CD4-positive, alpha-beta T cell treated with Interleukin-17A for 4 hours (primary cell): ENCODE measurements around the gene LRRC27.
A peak's percentile ranks its signal among the peaks of the same experiment; 100 is the strongest.
"Not testable (repeated sequence)": the region's sequence is repeated elsewhere in the genome, so short reads cannot be mapped to it uniquely, and the experiment has no call there.

ENCODE experiments used
- DNase-seq: peaks from one replicate; pipeline ENCODE4 v3.0.0-alpha.2; 2020; ENCODE audit warnings: mixed read lengths

The LRRC27 gene

DNA sequence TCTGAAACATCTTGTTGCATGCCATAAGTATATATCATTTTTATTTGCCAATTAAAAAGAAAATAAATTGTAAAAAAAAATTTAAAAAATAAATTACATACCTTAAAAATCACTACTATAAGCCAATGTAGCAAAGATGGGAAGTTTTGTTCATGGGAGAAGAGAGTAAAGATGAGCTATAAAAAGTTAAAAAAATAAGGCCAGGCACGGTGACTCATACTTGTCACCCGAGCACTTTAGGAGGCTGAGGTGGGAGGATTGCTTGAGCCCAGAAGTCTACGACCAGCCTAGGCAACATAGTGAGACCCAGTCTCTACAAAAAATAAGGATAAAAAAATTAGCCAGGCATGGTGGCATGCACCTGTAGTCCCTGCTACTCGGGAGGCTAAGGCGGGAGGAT lies 15.9 kb upstream of the LRRC27 start:
- no peak for DNase-seq

DNA sequence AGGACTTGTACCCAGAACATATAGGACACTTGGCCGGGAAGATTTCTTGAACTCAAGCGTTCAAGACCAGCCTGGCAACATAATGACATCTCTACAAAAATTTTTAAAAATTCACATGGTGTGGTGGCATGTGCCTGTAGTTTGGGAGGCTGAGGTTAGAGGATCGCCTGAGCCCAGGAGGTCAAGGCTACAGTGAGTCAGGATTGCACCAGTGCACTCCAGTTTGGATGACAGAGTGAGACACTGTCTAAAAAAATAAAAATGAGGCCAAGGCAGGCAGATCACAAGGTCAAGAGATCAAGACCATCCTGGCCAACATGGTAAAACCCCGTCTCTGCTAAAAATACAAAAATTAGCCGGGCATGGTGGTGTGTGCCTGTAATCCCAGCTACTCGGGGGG lies 14.5 kb upstream of the LRRC27 start:
- DNase-seq, result not testable (repeated sequence)

DNA sequence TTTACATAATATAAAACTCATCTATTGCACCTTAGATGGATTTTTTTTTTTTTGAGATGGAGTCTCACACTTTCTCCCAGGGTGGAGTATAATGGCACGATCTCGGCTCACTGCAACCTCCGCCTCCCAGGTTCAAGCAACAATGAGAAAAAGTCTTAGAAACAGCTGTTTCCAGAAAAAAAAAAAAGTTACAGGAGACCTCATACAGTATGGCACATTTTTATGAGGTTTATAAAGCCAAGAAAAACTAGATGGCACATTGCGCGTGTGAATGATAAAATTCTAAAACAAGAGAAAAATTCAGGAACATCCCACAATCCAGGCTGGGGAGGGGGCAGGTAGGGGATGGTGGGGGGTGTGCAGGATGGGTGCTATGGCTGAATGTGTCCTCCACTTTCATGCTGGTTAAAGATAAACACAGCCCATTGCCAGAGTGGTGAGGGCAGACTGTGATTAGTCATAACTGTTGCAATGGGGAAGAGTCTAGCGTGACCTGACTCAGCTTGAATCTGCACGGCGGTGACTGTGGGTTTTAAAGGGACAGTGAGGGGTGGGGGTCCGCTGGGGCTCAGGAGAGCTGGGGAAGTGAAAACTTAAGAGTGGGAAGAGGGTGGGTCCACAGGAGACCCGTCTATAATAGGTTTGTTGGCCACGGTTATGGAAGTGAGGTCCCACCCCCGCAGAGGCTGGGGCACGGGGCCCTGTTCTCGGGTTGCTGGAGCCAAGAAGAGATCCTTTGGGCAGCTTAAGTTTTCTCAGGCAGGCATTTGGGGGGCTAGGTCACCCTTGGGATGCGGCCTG lies 11.9 kb upstream of the LRRC27 start:
- DNase-seq, result no peak

DNA sequence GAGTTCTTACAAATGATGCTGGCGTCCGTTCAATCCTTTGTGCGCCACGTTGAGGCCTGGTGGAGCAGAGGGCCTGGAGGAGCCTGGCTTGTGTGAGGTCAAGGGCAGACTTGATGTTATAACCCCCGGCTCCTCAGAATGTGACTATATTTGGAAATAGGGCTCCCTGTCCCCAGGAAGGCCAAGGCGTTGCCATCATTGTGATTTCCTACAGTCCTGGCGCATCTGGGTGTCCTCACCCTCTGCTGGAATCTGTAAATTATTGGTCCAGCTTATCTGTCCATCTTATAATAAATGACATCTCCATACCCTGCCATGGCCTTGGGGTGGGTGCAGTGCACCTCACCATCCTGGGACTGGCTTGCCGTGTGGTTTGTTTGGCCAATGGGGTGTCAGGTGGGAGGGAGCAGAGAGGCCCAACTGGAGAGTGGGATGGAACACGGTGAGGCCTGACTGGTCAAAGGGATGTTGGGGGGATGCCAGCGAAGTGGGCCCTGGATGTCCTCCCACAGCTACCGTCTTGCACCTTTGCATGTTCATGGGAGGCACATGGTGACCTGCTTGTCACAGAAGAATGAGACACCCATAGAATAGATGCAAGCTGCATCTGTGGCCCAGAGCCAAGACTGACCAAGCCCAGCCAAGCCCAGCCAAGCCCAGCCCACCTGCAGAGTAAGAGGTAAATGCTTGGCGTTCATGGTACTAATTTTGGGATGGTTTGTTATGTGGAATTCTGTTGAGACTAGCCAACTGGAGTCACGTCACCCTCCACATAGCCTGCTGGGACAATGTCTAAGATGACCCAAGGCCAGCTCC lies 11.1 kb upstream of the LRRC27 start:
- DNase-seq, result no peak

DNA sequence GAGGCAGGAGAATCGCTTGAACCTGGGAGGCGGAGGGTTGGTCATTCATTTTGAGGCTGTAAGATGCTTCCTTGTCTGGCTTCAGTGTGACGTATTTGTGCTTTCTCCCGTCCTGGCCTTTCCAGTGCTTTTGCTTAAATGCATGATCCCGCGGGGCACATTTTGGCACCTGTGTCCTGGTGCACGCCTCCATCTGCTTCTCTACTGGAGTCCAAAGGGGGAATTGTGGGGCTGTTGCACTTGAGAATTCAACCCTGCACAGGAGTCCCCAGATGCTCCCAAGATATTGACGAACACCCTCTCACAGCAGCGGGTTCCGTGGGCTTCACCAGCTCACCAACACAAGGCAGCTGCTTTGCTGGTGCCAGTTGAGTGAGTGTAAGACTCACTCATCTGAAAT lies 10.3 kb upstream of the LRRC27 start:
- no peak for DNase-seq

DNA sequence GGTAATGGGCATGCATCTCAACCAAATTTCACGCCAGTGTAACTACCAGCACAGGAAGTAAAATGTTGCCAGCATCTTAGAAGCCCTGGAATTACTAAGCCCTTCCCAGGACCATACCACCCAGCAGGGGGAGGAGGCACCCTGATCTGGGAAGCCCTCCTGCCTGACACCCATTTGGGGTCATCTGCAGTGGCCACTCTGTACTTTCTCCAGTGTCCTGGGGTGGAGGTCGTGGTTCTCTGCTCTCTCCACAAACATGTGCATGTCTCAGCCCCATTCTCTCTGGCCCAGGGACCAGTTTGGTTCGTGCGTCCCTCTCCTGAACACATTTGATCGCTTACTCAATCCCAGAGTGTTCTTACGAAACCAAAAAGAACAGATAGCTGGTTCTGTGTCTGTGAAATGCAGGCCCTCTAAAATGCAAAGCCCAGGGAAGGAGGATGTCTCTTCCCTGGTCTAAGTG lies 9.4 kb upstream of the LRRC27 start:
- DNase-seq, result no peak

DNA sequence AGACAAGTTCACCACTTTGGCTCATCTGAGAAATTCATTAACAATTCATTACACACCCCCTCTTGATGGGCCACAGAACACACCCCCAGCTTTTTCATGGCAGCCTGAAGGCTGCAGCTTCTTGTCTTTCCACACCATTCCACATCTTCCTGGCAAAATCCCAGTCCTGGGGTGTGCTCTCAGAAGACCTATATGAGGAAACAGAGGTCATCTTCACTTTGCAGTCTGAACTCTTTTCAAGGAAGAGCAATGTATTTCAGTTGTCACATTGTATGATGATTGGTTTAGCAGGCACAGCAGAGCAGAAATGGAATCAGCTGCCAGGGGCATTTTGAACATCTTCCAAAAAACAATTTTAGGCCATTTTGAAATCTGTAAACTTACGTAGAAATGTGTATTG lies 7.8 kb upstream of the LRRC27 start:
- no peak for DNase-seq

DNA sequence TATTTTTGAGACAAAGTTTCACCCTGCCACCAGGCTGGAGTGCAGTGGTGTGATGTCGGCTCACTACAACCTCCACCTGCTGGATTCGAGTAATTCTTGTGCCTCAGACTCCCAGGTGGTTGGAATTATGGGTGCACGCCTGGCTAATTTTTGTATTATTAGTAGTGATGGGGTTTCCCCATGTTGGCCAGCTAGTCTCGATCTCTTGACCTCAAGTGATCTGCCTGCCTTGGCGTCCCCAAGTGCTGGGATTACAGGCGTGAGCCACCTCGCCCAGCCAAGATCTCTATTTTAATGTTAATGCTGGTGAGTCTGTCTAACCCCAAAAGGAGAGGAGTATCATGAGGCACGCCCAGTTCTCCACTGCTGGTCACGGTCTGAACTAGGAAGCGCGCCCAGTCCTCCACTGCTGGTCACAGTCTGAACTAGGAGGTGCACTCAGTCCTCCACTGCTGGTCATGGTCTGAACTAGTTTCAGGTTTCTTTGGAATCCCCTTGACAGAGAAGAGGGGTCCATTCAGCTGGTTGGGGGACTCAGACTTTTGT lies 5.6 kb upstream of the LRRC27 start:
- no peak for DNase-seq

DNA sequence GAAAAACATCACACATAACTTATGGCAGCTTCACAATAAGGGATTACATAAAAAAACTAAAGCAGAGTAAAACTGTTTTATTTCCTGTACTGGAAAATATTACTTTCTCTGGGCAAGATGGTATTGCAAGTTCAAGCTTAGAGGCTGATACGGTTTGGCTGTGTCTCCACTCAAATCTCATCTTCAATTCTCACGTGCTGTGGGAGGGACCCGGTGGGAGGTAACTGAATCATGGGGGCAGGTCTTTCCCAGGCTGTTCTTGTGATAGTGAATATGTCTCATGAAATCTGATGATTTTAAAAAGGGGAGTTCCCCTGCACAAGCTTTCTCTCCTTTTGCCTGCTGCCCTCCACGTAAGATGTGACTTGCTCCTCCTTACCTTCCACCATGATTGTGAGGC lies 5.1 kb upstream of the LRRC27 start:
- no peak for DNase-seq

DNA sequence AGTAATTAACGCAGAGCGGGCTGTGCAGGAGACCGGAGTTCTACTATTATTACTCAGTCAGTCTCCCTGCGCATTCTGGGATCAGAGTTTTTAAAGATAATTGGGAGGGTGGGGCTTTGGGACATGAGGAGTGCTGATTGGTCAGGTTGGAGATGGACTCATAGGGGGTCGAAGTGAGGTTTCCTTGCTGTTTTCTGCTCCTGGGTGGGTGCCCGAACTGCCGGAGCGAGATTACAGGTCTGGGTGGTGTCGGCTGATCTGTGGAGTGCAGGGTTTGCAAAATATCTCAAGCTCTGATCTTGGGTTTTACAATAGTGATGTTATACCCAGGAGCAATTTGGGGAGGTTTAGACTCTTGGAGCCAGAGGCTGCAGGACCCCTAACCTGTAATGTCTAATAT lies 3.9 kb upstream of the LRRC27 start:
- no peak for DNase-seq

DNA sequence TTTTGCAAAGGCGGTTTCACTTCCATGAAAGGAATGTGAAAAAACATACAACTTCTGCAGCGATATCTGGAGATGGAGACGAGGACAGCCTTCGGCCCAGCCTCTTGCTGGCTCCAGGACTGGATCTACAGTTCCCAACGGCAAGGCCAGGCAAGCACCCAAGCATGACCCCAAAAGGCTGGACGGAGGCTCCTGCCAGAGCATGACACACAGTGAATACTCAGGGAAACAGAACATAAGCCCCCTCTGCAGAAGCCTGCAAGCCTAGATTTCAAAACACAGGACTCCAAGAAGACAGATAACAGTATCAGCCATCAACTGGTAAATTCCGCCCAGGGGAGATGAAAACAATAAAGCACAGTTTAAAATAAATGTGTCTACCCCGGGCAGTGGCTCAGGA lies 3.3 kb upstream of the LRRC27 start:
- DNase-seq, result no peak

DNA sequence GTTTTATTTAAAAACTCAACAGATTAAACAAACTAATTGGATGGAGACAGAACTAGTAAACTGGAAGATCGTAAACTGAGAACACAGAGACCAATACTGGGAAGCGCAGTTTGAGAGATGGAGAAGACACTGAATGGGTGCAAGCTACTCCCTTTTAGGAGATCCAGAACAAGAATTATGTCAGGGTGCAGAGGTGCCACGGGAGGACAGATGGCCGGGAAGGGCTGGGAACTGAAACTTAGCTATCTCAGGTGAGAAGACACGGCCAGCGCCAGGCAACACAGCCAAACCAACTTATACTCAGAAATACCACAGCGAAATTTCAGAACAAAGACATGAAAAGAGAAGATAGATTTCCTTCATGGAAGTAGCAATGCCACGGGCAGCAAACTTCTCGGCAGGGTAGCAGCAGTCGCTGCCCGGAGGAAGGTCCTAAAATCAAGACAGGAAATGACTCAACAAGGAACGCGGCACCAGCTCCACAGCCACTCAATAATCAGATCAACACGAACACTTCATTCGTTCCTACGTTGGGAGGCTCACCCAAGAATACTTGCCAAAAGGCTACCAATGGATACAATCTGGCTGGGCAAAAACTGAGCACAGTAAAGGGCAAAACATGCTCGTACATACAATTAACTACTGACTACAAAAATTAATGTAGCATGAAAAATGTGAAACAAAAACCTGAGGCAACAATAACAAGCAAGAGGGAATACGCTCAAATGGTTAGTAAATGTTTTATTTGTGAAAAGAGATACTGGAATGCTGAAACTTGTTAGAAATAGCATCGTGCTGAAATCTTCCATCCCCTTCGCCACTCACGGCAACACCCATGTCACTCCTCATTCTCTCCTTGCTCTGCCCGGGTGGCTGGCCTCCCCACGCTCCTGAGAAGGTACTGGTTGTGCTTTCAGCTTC lies 2.2 kb upstream of the LRRC27 start:
- DNase-seq, result peak; percentile 51

DNA sequence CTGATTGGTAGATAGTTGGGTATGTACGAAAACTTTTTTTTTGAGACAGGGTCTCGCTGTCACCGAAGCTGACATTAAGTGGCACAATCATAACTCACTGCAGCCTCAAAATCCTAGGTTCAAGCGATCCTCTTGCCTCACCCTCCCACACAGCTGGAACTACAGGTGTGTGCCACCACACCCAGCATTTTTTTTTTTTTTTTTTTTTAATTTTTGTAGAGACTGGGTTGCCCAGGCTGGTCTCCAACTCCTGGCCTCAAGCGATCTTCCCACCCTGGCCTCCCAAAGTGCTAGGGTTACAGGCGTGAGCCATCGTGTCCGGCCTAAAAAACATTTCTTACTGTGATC lies 1.5 kb upstream of the LRRC27 start:
- no peak for DNase-seq

DNA sequence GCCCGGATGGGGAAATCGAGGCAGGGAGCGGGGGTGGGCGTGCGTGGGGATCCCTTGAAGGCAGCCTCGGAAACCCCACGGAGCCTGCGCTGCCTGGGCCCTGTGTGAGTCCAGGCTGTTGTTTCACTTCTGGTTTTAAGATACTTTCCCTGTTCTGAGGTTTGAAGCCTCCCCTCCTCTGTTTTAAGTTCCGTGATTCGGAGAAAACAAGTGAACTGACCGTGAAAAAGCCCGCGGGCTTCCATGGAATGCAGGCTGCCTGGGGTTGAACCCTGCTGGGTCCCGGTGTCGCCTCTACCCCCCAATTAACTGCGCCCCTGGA lies 401 bp downstream of the LRRC27 start:
- DNase-seq, result no peak

DNA sequence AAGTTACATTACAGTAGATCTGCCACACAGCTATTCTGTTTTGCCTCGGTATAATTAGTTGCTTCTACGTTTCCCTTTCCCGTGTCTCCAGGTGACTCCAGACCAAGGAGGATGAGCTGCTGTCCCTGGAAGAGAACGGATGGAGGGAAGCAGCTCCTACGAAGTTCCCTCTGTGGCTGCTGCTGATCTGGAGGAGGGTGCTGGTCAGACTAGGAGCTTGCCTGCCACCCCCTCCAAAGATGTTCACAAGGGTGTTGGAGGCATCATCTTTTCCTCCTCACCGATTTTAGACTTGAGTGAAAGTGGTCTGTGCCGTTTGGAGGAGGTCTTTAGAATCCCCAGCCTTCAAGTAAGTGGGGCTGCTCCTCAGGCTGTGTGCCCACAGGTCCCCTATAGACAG lies 1.4 kb downstream of the LRRC27 start:
- DNase-seq, result no peak

DNA sequence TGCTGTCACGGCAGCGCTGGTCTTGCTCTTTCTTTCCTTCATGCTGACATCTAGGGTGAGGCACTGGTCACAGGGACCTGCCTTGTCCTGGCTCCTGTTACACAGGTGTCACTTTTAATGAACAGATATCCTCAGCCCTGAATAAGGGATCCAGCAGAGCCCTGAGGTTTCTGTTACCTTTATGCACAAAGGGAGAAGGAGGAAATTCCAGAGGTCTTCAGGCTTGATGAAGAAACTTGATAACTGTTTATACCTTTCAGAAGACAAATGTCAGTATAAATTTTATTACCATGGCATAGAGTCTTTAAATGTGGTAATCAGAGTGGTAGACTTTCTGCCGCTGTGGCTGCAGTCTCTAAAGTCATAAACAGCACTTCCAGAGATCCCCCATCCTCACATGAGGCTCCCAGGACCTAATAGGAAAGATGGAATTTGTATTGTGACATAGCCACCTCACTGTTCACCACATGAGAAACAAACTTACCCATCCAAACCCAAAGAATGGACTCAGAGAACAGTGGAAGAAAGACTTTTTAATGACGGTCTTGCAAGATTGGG lies 2.7 kb downstream of the LRRC27 start:
- no peak for DNase-seq

DNA sequence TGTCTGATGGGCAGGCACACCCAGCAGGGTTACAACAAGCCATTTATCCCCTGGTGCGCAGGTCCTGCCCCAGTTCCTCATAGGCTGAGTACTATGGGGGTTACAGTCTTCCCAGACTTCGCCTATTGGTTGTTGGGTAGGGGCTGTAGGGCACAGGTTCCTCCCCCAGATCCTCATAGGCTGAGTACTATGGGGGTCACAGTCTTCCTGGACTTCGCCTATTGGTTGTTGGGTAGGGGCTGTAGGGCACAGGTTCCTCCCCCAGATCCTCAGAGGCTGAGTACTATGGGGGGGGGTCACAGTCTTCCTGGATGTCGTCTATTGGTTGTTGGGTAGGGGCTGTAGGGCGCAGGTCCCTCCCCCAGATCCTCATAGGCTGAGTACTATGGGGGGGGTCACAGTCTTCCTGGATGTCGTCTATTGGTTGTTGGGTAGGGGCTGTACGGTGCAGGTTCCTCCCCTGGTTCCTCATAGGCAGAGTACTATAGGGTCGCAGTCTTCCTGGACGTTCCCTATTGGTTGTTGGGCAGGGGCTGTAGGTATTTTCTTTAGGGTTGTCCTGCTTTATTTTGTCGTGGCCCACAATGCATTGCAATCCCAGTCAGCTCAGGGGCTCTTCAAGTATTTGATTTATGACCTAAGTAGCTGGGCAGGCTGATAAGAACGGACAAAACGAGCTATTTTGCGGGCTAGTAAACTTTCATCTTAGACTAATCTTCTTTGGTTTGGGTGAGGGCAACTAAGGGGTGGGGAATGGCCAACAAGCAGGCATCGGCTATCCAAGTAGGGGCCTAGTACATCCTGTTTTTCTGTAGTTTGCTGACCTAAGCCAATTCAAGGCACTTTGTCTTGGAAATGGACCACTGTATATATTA lies 3.4 kb downstream of the LRRC27 start:
- DNase-seq, result peak; percentile 10

DNA sequence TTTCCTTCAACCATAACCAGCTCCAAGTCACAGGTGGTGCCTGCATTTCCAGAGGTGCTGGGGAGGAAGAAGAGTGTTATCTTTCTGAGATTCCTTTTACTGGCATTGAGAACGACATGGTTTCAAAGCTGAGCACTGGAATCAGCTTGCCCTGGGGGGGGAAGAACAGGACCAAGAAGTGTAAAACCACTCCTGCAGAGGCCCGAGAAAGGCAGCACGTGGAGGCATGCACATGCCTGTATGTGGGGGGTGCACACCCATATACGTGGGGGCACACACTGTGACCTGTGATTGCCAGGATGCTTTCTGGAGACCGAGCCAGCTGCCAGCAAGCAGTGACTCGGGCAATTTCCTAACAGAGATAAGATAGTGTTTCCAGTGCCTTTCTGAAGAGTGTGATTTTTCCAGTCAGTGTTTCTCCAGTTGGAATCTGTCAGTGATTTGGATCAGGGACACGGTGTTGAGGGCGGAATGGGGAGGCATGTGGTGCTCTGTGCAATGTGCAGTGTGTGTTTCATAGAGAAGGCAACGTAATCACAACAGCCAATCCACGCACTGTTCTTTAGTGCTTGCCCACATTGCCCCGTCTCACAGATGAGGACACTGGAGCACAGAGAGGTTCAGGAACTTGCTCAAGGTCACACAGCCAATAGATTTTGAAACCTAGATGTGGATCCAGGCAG lies 4.2 kb downstream of the LRRC27 start:
- no peak for DNase-seq

DNA sequence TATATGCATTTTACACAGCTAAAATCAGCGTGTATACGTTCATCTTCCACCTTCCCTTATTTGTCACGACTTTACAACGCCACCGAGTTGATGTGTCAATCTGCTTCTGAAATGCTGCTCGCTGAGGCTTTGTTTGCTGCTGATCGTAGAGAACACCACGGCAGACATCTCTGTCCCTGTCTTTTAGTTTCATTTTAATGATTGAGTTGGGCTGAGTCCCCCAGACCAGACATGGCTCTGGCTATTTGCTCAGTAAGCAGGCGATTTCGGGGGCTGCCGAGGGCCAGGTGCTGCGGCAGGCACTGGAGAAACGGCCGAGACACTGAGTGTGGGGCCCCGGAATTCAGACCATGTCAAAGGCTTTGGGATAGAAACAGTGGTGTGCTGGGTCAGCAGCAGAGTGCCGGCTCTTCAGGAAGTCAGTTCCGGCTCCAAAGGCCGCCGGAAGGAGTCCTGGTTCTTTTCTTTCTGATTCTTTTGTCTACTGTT lies 5.0 kb downstream of the LRRC27 start:
- peak; percentile 29 for DNase-seq

DNA sequence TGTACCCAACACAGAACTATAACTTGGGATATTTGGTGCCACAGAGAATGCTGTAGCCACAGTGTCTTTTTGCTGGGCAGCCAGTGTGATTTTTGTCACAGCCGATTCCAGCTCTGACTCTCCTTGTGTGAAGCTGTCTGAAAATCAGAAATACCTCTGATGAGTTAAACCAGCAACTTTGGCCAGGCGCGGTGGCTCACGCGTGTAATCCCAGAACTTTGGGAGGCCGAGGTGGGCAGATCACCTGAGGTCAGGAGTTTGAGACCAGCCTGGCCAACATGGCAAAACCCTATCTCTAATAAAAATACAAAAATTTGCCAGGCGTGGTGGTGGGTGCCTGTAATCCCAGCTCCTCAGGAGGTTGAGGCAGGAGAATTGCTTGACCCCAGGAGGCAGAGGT lies 5.9 kb downstream of the LRRC27 start:
- not testable (repeated sequence) for DNase-seq

DNA sequence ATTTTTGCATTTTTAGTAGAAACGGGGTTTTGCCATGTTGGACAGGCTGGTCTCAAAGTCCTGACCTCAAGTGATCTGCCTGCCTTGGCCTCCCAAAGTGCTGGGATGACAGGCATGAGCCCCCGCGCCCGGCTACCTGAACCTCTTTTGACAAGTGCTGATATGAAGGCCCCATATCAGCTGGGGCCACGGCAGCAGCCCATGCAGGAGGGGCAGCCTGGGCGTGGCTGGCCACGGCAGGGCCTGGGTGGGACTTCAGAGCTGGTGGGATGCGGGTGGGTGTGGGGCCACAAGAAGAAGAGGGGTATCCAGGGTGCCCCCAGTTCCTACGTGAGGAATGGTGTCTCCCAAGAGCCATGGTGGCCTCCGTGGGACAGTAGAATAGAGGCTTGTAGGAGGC lies 6.9 kb downstream of the LRRC27 start:
- DNase-seq, result no peak
